Tibial artery (tissue), 4 donors: ENCODE data around the gene PIANP.
"Not testable (repeated sequence)": the region's sequence is repeated elsewhere in the genome, so short reads cannot be mapped to it uniquely, and the experiment has no call there.

ENCODE experiments used
- DNase-seq, 2 donors: peaks; one replicate each; pipeline ENCODE4 v3.0.0-alpha.2; 2019
- H3K27ac ChIP-seq, 2 donors: fragments of 200-600 bp; sonication (generic) in 1 of 2; 1 replicate in 1 of 2; 2 replicates in 1 of 2; pipeline ENCODE4 v1.5.1; 2018 to 2019; ENCODE audit warnings: mild to moderate bottlenecking in 1 of 2
- H3K27me3 ChIP-seq, 2 donors: fragments of 200-600 bp; sonication (generic) in 1 of 2; one replicate each; pipeline versions ENCODE4 v1.5.1 to v1.6.0; 2016 to 2019
- H3K36me3 ChIP-seq, 3 donors: fragments of 200-600 bp; sonication (generic) in 2 of 3; one replicate each; pipeline ENCODE4 v1.5.1; 2016 to 2019; ENCODE audit warnings: mild to moderate bottlenecking in 2 of 3
- H3K4me1 ChIP-seq, 4 donors: fragments of 200-600 bp; sonication (generic) in 2 of 4; 1 replicate in 3 of 4; 2 replicates in 1 of 4; pipeline ENCODE4 v1.5.1; 2016 to 2019
- H3K4me3 ChIP-seq, 2 donors: fragments of 200-600 bp; sonication (generic) in 1 of 2; 1 replicate in 1 of 2; 2 replicates in 1 of 2; pipeline ENCODE4 v1.5.1; 2018 to 2019; ENCODE audit warnings: mild to moderate bottlenecking in 2 of 2
- H3K9me3 ChIP-seq, 3 donors: fragments of 200-600 bp; sonication (generic) in 1 of 3; one replicate each; pipeline ENCODE4 v1.5.1; 2016 to 2019
- intact Hi-C: fragments of 100-400 bp; cut with DNase I; formaldehyde crosslinking; loops from one replicate; pipeline ENCODE4 v1.15.0; 2023; ENCODE audit warnings: low total_unique reads
- TF ChIP-seq, protein P1 (sequence below), 2 experiments: fragments of 200-600 bp in 1 of 2; fragments of 450-650 bp in 1 of 2; IDR thresholded peaks; one replicate each; pipeline ENCODE4 v1.5.1; 2017 to 2019; ENCODE audit warnings: antibody characterized with exemption in 2 of 2, mild to moderate bottlenecking in 1 of 2, moderate library complexity in 1 of 2

The PIANP gene

DNA sequence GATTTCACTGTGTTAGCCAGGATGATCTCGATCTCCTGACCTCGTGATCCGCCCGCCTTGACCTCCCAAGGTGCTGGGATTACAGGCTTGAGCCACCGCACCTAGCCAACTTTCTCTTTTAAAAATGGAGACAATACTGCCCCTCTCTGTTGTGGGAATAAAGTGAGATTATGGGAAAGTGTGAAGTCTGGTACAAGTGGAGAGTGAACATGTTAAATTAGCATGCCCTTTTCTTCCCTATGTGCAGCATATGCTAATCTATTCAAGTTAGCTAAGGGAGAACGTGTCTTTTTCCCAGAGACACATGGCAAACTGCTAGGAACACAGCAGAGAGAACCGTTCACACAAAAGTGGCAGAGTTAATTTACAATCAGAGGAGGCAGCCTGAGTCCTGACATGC, 24.7 kb upstream of the PIANP start:
- no peak overlapping the region for H3K27ac ChIP-seq
- H3K4me1 ChIP-seq, result peaks cover 0 to 15% (median 10%) of the 10 kb centered on the region in 4 donors
- intact Hi-C loops, result no loop called here
- DNase-seq, result no peak
- H3K36me3 ChIP-seq, result peaks cover 24 to 31% (median 28%) of the 10 kb centered on the region in 3 donors
- TF ChIP-seq, protein P1, sequence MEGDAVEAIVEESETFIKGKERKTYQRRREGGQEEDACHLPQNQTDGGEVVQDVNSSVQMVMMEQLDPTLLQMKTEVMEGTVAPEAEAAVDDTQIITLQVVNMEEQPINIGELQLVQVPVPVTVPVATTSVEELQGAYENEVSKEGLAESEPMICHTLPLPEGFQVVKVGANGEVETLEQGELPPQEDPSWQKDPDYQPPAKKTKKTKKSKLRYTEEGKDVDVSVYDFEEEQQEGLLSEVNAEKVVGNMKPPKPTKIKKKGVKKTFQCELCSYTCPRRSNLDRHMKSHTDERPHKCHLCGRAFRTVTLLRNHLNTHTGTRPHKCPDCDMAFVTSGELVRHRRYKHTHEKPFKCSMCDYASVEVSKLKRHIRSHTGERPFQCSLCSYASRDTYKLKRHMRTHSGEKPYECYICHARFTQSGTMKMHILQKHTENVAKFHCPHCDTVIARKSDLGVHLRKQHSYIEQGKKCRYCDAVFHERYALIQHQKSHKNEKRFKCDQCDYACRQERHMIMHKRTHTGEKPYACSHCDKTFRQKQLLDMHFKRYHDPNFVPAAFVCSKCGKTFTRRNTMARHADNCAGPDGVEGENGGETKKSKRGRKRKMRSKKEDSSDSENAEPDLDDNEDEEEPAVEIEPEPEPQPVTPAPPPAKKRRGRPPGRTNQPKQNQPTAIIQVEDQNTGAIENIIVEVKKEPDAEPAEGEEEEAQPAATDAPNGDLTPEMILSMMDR (IDR thresholded peaks at IDR 0.05), result no peak
- no peaks in the 10 kb centered on the region for H3K9me3 ChIP-seq
- no peak overlapping the region for H3K4me3 ChIP-seq
- H3K27me3 ChIP-seq, result no peaks in the 10 kb centered on the region

DNA sequence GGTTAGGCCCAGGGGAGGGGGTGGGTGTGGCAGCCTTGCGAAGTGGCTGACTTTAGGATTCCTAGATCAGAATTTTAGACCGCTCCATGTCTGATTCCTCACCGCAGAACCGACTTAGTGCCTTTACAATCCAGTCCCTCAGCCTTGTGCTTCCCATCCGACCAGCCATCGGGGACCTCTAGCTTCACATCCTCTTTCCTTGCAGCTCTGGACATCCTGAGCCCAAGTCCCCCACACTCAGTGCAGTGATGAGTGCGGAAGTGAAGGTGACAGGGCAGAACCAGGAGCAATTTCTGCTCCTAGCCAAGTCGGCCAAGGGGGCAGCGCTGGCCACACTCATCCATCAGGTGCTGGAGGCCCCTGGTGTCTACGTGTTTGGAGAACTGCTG, 23.8 kb upstream of the PIANP start:
- peak overlapping the region; percentile 82 to 86 for H3K27ac ChIP-seq
- peak overlapping the region; percentile 65 to 82 for H3K4me3 ChIP-seq
- peaks cover 0 to 15% (median 10%) of the 10 kb centered on the region in 4 donors for H3K4me1 ChIP-seq
- no peak for DNase-seq
- peaks cover 15 to 21% (median 19%) of the 10 kb centered on the region in 3 donors for H3K36me3 ChIP-seq
- H3K27me3 ChIP-seq, result no peaks in the 10 kb centered on the region
- no peaks in the 10 kb centered on the region for H3K9me3 ChIP-seq
- intact Hi-C loops, result no loop called here
- TF ChIP-seq, protein P1 (IDR thresholded peaks at IDR 0.05), result no peak

DNA sequence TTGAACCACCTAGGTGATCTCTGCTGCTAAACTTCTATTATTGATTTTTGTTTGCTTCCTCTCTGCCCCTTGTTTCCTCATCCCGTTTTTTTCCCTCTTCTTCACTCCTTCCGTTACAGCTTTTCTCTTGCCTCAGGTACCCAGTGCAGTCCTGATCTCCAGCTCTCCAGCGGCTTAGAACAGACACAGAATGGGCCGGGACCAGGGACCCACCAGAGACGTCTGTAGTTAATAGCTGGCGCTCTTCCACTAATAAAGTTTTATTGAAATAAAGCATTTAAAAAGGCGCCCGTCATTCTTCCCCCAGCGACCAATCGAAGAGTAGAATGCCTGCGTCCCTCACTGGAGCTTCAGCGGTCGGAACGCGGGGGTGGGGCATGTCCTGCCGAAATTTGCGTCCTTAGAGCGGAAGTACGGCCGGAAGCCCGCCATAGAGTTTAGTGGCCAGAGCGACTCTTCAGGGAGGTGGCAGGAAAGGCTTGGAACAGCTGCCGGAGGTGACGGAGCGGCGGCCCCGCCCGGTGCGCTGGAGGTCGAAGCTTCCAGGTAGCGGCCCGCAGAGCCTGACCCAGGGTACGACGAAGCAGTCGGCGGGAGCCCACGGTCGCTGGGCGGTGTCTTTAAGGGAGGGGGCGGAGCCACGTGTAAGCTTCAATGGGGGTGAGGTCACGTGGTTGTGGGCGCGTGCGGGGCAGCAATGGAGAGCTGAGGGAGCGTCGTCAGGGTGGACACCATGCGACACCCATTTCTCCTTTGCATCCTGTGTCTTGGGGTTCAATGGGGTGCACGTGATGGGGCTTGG, 23.2 kb upstream of the PIANP start, which contains the start of gene COPS7A:
COPS7A (plus strand) TSS at position 440 of the 802 bp plus-strand sequence. CDS start 611 bp downstream, outside the sequence.
- Histone ChIP-seq H3K4me3 (peak within 1 kb of the TSS; percentile 65 to 82), H3K27ac (peak within 1 kb of the TSS; percentile 82 to 86), H3K4me1 (peaks cover 0 to 15% (median 10%) of the 10 kb centered on the region in 4 donors), H3K36me3 (peaks cover 9 to 16% (median 13%) of the 10 kb centered on the region in 3 donors), H3K9me3 (no peaks in the 10 kb centered on the region), H3K27me3 (no peaks in the 10 kb centered on the region)
- TF ChIP-seq, protein P1 (IDR thresholded peaks at IDR 0.05), result peak in 1 of 2 experiments; percentile 5
- intact Hi-C loops, result no loop called here
- DNase-seq, result peak; percentile 97 to 99

- Histone ChIP-seq H3K4me1 (peaks cover 0 to 15% (median 10%) of the 10 kb centered on the region in 4 donors), H3K9me3 (no peaks in the 10 kb centered on the region), H3K36me3 (peaks cover 0 to 6% (median 4%) of the 10 kb centered on the region in 3 donors), H3K4me3 (no peak overlapping the region), H3K27me3 (no peaks in the 10 kb centered on the region), H3K27ac (no peak overlapping the region)
- DNase-seq, result no peak
- intact Hi-C loops, result no loop called here
- TF ChIP-seq, protein P1 (IDR thresholded peaks at IDR 0.05), result no peak
Measured at GRCh38 chr12:6722863-6723262, 22.2 kb upstream of the PIANP start.

DNA sequence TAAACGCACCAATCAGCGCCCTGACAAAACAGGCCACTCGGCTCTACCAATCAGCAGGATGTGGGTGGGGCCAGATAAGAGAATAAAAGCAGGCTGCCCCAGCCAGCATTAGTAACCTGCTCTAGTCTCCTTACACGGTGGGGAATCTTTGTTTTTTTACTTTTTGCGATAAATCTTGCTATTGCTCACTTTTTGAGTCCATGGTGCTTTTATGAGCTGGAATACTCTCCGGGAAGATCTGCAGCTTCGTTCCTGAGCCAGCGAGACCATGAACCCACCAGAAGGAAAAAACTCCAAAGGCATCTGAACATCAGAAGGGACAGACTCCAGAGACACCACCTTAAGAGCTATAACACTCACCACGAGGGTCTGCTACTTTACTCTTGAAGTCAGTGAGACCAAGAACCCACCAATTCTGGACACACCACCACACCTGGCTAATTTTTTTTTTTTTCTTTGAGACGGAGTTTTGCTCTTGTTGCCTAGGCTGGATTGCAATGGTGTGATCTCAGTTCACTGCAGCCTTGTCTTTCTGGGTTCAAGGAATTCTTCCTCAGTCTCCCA, 16.3 kb upstream of the PIANP start:
- Histone ChIP-seq H3K9me3 (no peaks in the 10 kb centered on the region), H3K4me3 (no peak overlapping the region), H3K27me3 (peaks cover 0 to 18% of the 10 kb centered on the region in 2 donors), H3K4me1 (no peaks in the 10 kb centered on the region), H3K27ac (no peak overlapping the region), H3K36me3 (no peaks in the 10 kb centered on the region)
- intact Hi-C loops, result no loop called here
- TF ChIP-seq, protein P1 (IDR thresholded peaks at IDR 0.05), result no peak
- DNase-seq, result no peak

GRCh38 chr12:6716031-6716873, 15.6 kb upstream of the PIANP start:
- H3K27ac ChIP-seq, DNase-seq, H3K9me3 ChIP-seq, H3K4me1 ChIP-seq, H3K4me3 ChIP-seq, H3K36me3 ChIP-seq, intact Hi-C loops: not testable (repeated sequence)
- H3K27me3 ChIP-seq, result peaks cover 0 to 19% of the 10 kb centered on the region in 2 donors
